Stimulated activated CD8-positive, alpha-beta memory T cell treated with anti-CD3 and anti-CD28 coated beads, Interleukin-4, amount 100 ng/mL, for 48 hours (primary cell): Measurements from ENCODE around the gene PCBP3.
"Not testable (repeated sequence)": the region's sequence is repeated elsewhere in the genome, so short reads cannot be mapped to it uniquely, and the experiment has no call there.

Experiments used
- DNase-seq: peaks from one replicate; pipeline ENCODE4 v3.0.0-alpha.2; 2020

PCBP3 gene

DNA sequence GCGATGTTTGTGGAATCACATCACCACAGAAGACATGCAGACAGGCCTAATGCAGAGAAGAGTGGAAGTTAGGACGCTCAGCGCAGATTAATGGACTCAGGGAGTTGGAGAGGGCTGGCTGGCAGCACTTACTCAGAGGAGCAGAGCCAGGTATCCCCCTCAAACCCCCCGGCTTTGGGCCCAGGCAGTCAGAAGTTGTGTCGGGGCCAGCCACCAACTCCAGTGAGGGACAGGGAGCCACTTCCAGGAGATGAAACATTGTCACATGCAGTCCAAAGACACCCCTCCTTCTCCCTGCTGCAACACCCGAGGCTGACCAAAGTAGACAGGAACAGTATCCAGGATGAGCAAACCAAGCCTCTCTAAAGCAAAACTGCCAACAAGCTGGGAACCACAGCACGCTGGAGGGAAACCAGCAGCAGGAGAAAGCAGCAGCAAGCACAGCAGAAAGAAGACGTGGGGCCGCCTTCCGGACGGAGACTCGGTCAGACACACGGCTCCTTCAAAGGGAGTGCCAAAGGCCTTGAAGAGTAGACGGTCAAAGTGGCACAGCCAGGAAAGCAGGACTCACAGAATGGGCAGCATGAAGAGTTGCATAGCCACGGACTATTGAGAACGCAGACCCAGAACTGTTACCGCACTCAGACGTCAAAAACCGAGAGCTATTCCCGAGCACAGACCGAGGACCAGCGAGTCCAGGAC lies 149.3 kb downstream of the PCBP3 start:
- no peak for DNase-seq

DNA sequence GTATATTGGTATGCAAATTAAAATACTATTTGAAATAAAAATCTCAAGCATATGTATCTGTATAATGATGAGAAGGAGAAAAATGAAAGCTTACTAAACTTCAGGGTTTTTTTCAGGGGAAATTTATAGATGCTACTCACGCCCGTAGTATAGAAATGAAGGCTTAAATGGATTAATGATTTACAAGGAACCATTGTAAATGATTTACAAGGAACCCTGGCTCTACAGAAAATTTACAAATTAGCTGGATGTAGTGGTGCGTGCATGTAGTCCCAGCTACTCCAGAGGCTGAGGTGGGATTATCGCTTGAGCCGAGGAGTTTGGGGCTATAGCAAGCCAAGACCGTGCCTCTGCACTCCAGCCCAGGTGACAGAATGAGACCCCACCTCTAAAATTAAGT lies 150.5 kb downstream of the PCBP3 start:
- DNase-seq = no peak

DNA sequence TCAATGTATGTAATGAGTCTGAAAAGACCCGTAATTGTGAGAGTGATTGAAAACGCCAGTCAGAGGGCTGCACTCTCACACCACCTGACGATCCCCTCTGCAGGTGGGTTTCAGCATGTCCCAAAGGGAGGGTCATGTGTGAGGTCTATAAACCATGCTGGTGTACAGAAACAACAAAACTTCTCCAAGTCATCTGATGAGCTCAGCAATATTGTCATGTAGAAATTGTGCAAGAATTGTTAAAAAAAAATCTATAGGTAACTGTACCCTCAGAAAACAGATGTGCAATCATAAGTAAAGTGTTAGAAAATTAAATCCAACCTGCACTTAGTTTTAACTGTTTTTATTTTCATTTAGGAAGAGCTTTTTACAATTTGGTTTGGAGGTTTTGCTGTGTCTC lies 152.5 kb downstream of the PCBP3 start:
- no peak for DNase-seq

DNA sequence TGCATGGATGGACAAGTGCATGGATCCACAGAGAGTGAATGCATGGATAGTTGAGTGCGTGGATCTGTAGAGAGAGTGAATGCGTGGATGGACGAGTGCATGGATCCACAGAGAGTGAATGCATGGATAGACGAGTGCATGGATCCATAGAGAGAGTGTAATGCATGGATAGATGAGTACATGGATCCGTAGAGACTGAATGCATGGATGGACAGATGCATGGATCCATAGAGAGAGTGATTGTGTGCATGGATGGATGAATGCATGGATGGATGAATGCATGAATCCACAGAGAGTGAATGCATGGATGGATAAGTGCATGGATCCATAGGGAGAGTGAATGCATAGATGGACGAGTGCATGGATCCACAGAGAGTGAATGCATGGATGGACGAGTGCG lies 153.8 kb downstream of the PCBP3 start:
- no peak for DNase-seq

DNA sequence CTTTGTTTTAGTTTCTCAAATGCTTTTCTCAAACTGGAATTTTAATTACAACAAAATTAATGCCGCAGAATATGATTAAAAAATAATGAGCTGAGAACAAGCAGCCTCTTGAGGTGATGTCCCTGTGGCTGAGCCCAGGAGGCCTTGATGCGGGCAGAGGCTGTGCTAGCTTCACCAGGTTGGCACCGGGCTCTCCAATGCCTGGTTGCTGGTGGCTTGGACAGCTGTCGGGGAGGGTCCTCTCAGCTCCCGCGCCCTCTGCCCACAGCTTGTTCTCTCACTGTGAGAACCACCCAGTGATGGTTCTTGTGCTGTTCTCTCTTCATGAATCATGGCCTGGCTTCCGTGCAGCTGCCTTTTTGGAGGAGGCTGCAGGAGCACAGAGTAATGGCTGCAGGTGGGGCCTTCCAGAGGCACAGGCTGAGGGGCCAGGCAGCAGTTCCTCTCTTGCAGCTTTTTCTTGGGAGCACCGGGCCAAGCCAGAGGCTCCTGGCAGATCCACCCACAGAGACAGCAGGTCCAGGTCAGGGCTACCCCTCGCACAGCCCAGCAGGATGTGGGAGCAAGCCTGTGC lies 156.3 kb downstream of the PCBP3 start:
- no peak for DNase-seq

DNA sequence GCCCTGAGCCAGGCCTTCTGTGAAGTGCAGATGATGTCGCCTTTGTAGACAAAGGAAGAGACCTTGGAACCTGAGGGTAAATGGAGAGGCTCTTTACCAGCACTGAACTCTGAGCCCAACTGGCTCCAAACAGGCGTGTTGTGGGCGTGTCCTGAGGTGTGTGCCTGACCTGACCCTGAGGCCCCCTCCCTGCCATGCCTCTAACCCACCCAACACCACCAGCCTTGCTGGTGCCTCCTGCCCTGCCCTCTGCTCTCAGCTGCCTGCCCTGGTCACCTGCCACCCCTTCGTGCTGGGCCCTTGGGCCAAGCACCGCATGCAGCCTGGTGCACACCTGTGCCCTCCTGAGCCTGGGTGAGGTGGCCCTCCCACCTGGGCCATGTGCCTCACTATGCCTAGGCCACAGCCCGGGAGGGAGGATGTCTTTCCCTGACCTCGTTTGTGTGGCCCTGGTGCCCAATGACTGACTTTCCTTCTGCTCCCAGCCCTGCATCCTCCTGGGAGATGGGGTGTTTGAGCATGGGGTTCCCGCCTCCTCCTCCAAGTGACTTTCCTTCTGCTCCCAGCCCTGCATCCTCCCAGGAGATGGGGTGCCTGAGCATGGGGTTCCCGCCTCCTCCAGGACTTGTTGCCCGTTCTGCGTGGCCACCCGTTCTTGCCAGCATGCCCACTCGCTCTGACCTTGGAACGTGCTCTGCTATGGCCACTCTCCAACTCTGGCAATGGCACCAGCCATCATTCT lies 157.0 kb downstream of the PCBP3 start:
- no peak for DNase-seq

DNA sequence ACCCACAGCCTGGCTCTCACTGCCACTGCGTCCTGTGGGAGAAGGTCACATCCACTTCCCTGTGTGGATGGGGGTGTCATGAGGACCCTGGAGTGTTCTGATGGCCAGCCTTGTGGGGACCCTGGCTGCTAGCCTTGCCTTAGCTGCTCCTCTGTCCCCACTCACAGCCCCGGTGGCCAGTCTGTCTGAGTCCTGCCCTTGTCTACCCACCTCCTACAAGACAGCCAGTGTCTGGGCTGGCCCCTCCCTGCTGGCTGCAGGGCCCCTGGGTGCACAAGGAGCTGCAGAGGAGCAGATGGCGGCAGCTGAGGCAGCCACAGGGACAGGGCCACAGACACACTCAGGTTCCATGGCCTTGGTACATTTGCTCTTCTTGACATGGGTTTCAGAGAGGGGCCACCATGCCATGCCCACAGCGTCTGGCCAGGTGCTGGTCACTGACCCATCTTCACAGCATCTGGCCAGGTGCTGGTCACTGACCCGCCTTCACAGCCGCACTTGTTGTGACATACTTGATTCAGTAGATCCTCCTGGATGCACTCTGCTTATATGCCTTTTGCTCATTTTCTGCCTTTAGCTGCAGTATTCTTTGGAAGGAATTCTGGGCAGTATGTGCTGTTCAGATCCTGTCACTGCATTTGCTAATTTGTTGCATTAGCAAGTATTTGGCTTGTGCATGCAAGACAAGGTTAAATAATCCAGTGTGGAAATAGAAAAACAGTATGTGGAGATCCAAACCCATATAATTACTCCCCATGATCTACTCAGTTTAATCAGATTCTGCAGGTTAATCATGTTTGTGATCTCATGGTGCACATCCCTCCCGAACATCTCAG lies 157.8 kb downstream of the PCBP3 start:
- no peak for DNase-seq

DNA sequence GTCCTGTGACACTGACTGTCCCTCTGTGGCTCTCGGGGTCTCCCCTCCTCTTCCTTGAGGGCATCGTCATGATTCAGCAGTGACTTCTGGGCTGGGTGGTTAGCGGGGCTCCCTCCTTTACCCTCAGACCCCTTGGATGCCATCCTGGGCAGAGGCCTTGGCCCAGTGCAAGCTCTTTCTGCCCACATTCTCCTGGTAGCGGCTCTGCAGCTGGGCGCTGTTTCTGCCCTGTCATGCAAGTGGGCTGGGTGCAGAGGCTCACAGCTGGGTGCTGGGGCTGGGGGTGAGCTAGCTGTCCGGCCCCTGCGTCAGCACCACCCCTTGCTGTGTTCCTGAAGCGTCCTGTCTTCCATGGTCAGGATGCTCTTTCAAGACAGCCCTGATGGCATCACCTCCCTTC lies 158.5 kb downstream of the PCBP3 start:
- no peak for DNase-seq

DNA sequence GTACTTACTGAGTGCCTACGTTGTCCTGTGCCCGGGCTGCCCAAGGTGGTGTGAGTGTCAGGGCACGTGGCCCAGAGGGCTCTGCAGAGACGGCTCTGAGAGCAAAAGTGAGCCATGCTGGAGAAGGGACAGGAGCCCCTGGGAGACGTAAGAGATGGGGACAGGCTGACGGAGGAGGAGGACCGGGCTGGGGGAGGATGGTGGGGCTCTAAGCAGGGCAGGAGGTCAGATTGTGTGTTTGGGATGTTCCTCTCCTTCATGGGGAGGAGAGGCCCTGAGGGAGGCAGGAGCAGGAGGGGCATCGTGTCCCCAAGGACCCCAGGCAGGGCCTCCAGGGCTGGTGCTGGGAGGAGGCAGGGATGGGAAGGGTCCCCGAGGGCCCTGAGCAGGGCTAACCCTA lies 158.9 kb downstream of the PCBP3 start:
- DNase-seq = no peak

DNA sequence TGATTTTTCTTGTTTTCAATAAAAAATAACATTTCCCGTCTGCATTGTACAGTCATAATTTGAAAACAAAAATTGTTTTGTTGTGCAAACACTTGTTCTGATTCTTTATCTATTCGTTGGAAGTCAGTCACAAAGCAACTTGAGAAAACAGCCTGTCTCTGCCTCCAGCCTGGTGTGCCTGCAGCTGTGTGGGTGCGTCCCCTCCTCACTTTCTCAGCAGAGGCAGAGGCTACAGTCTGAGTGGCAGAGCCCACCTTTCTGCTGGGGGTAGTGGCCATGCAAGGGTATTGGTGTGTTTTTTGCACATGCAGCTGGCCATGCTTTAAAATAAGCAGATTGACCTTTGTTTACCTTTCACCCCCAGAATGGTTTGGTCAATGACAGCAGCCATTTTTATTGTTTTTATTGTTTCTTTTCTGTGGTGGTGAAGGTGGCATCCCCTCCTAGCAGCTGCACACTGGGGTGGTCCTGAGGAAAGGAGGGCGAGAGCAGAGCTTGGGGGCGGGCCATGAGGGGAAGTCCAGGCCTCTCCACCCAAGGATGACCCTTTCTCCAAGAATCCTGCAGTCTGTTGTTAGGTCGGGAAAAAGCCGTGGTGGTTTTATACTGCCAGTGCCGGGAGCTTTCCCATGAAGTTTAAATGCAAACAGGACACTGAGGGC lies 159.6 kb downstream of the PCBP3 start:
- DNase-seq = no peak

DNA sequence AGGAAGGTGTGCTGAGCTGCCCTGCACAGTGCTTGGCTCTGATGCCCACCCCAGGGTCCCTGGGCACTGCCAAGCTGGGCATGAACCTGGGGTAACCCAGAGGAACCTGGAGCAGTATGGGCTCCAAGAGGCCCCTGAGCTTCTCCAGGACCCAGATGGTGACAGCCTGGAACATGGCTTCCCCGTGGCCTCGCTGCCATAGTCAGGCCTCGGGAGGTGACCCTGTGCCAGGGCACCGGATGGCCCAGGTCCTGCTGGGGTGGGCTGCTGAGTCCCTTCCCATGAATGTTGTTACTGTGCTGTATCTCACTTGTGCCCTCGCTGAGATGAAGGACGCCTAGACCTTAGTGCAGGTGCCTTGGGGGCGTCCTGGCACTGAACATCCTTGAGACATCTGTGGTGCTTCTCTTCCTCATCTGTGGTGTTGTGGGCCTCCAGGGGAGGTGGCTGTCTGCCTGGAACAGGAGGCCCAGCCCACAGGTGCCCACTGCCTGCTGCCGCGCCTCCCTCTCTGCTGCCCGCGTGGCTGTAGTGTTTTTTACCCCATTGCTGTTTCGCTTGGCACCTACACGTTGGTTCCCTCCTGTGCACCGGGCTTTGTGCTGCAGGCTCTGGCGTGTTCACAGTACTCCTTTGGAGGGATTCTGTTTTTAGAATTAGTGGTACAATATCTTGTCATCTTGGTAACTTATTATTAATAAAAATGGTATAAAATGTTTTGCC lies 160.3 kb downstream of the PCBP3 start:
- no peak for DNase-seq

DNA sequence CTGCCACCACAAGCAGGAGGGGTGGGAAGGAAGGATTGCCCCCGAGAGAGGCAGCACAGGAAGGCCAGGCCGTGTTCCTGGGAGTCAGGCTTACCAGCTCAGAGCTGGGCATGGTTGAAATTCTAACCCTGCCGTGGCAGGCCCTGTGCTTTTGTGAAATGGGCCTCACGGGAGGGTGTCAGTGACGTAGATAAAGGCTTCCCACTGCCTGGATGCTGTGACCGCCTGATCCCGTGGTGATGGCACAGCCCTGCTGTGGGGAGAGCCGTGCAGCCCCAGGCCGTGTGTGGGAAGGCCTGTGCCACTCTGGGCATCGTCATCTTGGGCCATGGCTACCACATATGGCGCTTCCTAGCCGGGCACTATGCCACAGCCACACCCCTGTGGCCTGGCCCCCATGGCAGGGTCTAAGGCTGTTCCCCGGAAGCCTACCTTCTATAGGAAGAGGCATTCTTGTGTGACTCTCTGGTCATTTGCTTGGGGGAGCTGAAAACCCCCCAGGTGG lies 161.3 kb downstream of the PCBP3 start:
- no peak for DNase-seq

DNA sequence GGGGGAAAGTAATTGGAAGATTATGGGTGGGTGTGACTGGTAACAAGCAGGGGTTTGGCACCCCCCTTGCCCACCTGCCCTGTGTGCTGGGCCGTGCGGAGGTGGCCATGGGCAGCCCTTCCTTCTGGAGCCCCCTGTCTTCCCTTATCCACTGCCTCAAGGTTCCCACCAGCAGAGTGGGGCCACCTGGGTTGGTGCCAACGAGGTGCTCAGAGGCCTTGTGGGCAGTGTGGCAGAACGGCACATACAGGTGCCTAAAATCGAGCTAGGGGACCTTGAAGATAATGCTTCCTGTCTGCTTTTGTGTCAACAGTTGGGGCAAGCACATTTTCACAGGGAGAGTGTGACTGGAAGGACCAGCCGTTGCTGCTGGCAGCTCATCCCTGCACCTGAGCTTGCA lies 161.8 kb downstream of the PCBP3 start:
- DNase-seq = no peak

DNA sequence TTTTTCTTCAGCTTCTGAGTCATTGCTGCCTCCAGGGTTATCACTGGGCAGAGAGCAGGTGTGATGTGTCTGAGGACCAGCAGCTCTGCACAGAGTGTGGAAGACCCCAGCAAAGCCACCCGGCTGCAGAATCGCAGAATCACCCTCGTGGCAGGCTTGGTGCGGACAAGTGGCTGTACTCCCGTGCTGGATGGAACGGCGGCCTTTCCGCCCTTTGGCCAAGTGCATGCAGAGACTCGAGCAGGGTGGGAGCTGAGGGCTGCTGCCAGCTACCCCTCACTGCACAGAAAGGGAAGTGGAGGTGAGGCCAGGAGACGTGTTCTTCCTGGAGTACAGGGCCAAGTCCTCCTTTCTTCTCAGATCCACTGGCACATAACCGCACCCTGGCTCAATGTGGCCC lies 162.5 kb downstream of the PCBP3 start:
- DNase-seq = no peak

DNA sequence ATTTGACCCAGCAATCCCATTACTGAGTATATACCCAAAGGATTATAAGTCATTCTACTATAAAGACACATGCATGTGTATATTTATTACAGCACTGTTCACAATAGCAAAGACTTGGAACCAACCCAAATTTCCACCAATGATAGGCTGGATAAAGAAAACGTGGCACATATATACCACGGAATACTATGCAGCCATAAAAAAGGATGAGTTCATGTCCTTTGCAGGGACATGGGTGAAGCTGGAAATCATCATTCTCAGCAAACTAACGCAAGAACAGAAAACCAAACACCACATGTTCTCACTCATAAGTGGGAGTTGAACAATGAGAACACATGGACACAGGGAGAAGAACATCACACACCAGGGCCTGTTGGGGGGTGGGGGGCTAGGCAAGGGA lies 165.1 kb downstream of the PCBP3 start:
- DNase-seq = not testable (repeated sequence)

DNA sequence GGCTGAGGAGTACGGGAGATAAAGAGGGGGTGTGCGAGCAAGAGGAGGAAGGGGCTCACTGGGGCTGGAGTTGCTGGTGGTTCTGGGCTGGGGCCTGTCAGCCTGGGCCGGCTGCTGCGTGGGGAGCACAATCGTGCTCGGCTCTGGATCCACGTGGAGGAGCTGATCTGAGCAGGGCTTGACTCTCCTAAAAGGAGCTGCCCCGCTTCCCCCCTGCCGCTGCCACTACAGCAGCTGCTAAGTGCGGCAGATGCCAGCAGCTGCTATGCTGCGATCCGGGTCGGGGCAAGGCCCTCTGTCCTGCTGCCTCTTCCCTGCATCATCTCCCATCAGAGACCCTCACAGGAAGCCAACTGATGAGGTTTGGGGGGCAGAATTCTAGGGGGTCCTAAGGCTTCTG lies 165.9 kb downstream of the PCBP3 start:
- DNase-seq = no peak

DNA sequence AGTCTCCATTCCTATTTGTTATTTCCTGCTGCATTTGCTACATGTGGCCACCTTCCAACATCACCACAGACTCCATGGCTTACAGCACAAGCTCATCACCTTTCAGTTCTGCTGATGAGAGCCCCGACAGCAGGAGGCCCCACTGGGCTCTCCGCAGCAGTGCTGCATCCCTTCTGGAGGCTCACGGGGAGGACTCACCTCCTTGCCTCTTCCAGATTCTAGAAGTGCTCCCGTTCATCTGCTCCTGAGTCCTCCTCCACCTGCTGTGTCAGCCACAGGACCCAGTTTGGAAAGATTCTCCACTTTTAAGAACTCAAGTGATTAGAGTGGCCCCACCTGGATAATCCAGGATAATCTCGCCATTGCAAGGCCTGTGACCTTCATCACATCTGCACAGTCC lies 167.6 kb downstream of the PCBP3 start:
- no peak for DNase-seq

DNA sequence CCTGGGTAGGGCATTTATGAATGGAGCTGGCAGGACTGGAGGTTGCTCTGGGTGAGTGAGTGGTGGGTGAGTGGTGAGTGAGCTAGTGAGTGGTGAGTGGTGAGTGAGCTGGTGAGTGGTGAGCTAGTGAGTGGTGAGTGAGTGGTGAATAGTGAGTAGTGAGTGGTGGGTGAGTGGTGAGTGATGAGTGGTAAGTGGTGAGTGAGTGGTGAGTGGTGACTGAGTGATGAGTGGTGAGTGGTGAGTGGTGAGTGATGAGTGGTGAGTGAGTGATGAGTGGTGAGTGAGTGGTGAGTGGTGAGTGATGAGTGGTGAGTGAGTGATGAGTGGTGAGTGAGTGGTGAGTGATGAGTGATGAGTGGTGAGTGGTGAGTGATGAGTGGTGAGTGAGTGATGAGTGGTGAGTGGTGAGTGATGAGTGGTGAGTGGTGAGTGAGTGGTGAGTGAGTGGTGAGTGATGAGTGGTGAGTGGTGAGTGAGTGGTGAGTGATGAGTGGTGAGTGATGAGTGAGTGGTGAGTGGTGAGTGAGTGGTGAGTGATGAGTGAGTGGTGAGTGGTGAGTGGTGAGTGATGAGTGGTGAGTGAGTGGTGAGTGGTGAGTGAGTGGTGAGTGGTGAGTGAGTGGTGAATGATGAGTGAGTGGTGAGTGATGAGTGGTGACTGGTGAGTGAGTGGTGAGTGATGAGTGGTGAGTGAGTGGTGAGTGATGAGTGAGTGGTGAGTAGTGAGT lies 170.8 kb downstream of the PCBP3 start:
- peak; percentile 42 for DNase-seq

DNA sequence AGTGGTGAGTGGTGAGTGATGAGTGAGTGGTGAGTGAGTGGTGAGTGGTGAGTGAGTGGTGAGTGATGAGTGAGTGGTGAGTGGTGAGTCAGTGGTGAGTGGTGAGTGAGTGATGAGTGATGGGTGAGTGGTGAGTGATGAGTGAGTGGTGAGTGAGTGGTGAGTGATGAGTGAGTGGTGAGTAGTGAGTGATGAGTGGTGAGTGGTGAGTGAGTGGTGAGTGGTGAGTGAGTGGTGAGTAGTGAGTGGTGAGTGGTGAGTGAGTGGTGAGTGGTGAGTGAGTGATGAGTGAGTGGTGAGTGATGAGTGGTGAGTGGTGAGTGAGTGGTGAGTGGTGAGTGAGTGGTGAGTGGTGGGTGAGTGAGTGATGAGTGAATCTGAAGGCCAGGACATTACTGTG lies 172.3 kb downstream of the PCBP3 start:
- DNase-seq = peak; percentile 23

DNA sequence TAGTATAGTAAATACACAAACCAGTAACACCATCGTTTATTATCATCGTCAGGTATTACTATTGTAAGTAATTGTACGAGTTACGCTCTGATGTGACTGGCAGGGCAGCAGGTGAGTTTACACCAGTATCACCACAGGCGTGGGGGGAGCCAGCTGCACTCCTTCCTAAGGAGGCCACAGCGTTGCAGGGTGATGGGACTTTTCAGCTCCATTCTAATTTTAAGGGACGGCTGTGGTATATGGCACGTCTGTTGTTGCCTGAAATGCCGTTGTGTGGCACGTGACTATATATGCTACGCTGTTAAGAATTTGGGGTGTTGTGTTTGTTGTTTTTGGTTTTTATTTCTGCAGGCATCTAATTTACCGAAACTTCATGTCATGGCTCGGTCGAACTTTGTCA lies 173.3 kb downstream of the PCBP3 start:
- DNase-seq = no peak

DNA sequence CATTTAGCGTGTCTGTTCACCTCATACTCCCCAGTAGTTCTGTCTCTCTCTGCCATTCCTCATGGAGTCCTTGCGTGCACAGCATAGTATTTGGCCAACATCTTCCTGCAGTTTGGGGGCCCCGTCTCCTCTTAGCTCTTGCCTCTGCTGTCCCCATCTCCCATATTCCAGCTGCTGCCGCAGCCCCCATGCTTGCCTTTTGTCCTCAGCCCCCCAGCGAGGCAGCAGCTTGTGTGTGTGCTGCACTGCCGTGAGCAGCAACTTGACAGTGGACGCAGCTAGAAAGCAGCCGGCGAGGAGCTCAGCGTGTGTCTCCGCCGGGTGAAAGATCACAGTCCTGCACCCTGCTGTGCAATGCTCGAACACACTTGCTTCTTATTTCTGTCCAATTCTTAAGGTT lies 173.8 kb downstream of the PCBP3 start:
- peak; percentile 16 for DNase-seq
